Right lobe of liver (tissue), 4 donors: ENCODE measurements around the gene CELF4.

Source experiments
- POLR2A ChIP-seq: fragments of 450-650 bp; IDR thresholded peaks from one replicate; pipeline ENCODE4 v1.6.1; 2017; ENCODE audit warnings: antibody characterized with exemption, mild to moderate bottlenecking
- TF ChIP-seq, protein P1 (sequence below), 4 donors: fragments of 200-600 bp in 3 of 4; fragments of 450-650 bp in 1 of 4; IDR thresholded peaks; one replicate each; pipeline versions ENCODE4 v1.5.1 to v1.8.0; 2016 to 2022; ENCODE audit warnings: antibody characterized with exemption in 4 of 4, mild to moderate bottlenecking in 2 of 4
- donor health status: DM: no; HTN: no; CAD: no.
- donor health status: DM: no; HTN: no; CAD: no.
- donor health status: DM: no; HTN: yes; CAD: no.

DNA sequence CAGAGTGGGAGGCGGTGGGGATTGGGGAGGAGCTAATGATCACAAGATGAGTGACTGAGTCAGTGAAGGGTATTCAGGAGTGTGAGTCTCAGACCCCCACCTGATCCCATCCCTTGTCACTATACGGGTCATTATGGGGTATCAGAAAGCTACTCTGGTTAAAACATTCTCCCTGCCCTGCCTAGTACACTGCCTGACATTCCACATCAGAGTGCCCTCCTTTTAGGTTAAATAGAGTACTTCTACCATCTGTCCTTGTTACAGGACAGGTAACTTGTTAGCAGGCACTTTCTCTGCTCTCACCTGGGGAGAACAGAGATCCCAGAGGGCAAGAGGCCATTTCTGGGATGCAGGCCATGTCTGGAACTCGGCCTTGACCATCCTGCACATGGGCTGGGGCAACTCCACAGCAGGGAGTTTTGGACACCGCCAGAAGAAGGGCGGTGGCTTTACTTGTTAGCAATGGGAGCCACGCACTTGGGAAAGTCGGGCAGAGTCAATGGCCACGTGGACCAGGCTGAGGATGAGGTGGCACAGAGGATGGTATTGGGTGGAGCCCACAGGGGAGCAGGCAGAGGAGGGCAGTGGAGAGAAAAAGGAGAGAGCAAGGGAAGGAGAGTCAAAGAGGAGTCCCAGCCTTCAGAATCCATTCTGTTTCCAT lies 98.5 kb downstream of the CELF4 start:
- TF ChIP-seq, protein P1, sequence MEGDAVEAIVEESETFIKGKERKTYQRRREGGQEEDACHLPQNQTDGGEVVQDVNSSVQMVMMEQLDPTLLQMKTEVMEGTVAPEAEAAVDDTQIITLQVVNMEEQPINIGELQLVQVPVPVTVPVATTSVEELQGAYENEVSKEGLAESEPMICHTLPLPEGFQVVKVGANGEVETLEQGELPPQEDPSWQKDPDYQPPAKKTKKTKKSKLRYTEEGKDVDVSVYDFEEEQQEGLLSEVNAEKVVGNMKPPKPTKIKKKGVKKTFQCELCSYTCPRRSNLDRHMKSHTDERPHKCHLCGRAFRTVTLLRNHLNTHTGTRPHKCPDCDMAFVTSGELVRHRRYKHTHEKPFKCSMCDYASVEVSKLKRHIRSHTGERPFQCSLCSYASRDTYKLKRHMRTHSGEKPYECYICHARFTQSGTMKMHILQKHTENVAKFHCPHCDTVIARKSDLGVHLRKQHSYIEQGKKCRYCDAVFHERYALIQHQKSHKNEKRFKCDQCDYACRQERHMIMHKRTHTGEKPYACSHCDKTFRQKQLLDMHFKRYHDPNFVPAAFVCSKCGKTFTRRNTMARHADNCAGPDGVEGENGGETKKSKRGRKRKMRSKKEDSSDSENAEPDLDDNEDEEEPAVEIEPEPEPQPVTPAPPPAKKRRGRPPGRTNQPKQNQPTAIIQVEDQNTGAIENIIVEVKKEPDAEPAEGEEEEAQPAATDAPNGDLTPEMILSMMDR (IDR thresholded peaks at IDR 0.05) = no peak
- no peak for TF ChIP-seq POLR2A
